HEK293 (cell line): ENCODE results near the gene MAGEF1.

Experiments
- CTCF ChIA-PET: fragments of 350-600 bp; formaldehyde crosslinking; extraction: SDS; loops from one replicate; lab custom pipeline; 2021; ENCODE audit warnings: antibody characterized with exemption; lab: Yijun Ruan, JAX
- POLR2A ChIA-PET: fragments of 300-600 bp; formaldehyde crosslinking; extraction: SDS; loops from one replicate; lab custom pipeline; 2020; ENCODE audit warnings: antibody characterized with exemption, inconsistent platforms; lab: Yijun Ruan, JAX
- H3K27ac ChIP-seq: fragments of 200-500 bp; sonication (Bioruptor generic); 2 replicates; pipeline ENCODE4 v1.5.1; 2014; ENCODE audit warnings: low read depth, low read length, control low read depth, inconsistent platforms; ENCODE audit errors: extremely low read depth
- H3K36me3 ChIP-seq, 2 experiments: fragments of 200-500 bp in 1 of 2; sonication (Bioruptor generic) in 1 of 2; 1 replicate in 1 of 2; 2 replicates in 1 of 2; pipeline ENCODE4 v1.5.1; 2014 to 2017; ENCODE audit warnings: inconsistent platforms in 2 of 2, low read length in 2 of 2; ENCODE audit not compliant: control insufficient read depth in 2 of 2, insufficient read depth in 1 of 2
- H3K4me1 ChIP-seq: fragments of 200-500 bp; sonication (Bioruptor generic); 2 replicates; pipeline ENCODE4 v1.5.1; 2014; ENCODE audit warnings: mild to moderate bottlenecking, low read length, inconsistent platforms; ENCODE audit not compliant: control insufficient read depth, insufficient read depth
- H3K4me3 ChIP-seq: 2 replicates; pipeline ENCODE4 v1.5.1; 2011; ENCODE audit warnings: low read depth, mild to moderate bottlenecking, control low read depth, low read length, moderate library complexity
- H3K9me3 ChIP-seq: fragments of 200-500 bp; sonication (Bioruptor generic); 2 replicates; pipeline ENCODE4 v1.5.1; 2014; ENCODE audit warnings: low read depth, low read length, inconsistent platforms; ENCODE audit not compliant: control insufficient read depth, insufficient read depth
- GFI1B ChIP-seq: fragments of 450-650 bp; formaldehyde crosslinking; IDR thresholded peaks from 2 replicates; pipeline ENCODE4 v1.5.1; 2016; ENCODE audit warnings: missing biosample characterization, missing genetic modification characterization
- GLI4 ChIP-seq: fragments of 450-650 bp; formaldehyde crosslinking; IDR thresholded peaks from 2 replicates; pipeline ENCODE4 v1.5.1; 2016; ENCODE audit warnings: missing biosample characterization, missing genetic modification characterization
- HOXD13 ChIP-seq: sonication (generic); formaldehyde crosslinking; IDR thresholded peaks from 2 replicates; pipeline ENCODE4 v1.8.0; 2022; ENCODE audit warnings: missing genetic modification reagents, borderline replicate concordance
- IKZF3 ChIP-seq: fragments of 450-650 bp; IDR thresholded peaks from 2 replicates; pipeline ENCODE4 v1.5.0; 2018; ENCODE audit warnings: missing biosample characterization, mild to moderate bottlenecking, missing genetic modification characterization, moderate library complexity
- PATZ1 ChIP-seq: fragments of 450-650 bp; formaldehyde crosslinking; IDR thresholded peaks from 2 replicates; pipeline ENCODE4 v1.5.1; 2016; ENCODE audit warnings: missing biosample characterization, missing genetic modification characterization
- PRDM10 ChIP-seq: fragments of 450-650 bp; formaldehyde crosslinking; IDR thresholded peaks from 2 replicates; pipeline ENCODE4 v1.5.1; 2016; ENCODE audit warnings: missing biosample characterization, missing genetic modification characterization
- RBAK ChIP-seq: fragments of 450-650 bp; formaldehyde crosslinking; IDR thresholded peaks from 2 replicates; pipeline ENCODE4 v1.5.1; 2016; ENCODE audit warnings: missing biosample characterization, missing genetic modification characterization
- SCRT1 ChIP-seq: fragments of 450-650 bp; formaldehyde crosslinking; IDR thresholded peaks from 2 replicates; pipeline ENCODE4 v1.5.1; 2016; ENCODE audit warnings: missing biosample characterization, missing genetic modification characterization, borderline replicate concordance
- TCF7L2 ChIP-seq: IDR thresholded peaks from 2 replicates; pipeline ENCODE4 v1.6.1; 2011; ENCODE audit warnings: low read depth, mild to moderate bottlenecking, inconsistent platforms, low read length, moderate library complexity, borderline replicate concordance
- ZBTB1 ChIP-seq: fragments of 450-650 bp; formaldehyde crosslinking; IDR thresholded peaks from 2 replicates; pipeline ENCODE4 v1.5.1; 2016; ENCODE audit warnings: missing biosample characterization, missing genetic modification characterization
- ZFP69B ChIP-seq: fragments of 450-650 bp; formaldehyde crosslinking; IDR thresholded peaks from 2 replicates; pipeline ENCODE4 v1.5.1; 2016; ENCODE audit warnings: missing biosample characterization, missing genetic modification characterization
- ZNF138 ChIP-seq: fragments of 450-650 bp; formaldehyde crosslinking; IDR thresholded peaks from 2 replicates; pipeline ENCODE4 v1.5.1; 2016; ENCODE audit warnings: missing biosample characterization, missing genetic modification characterization, borderline replicate concordance
- ZNF140 ChIP-seq: fragments of 450-650 bp; formaldehyde crosslinking; IDR thresholded peaks from 2 replicates; pipeline ENCODE4 v1.5.1; 2016; ENCODE audit warnings: missing biosample characterization, missing genetic modification characterization
- ZNF169 ChIP-seq: fragments of 450-650 bp; formaldehyde crosslinking; IDR thresholded peaks from 2 replicates; pipeline ENCODE4 v1.5.1; 2016; ENCODE audit warnings: missing biosample characterization, missing genetic modification characterization
- ZNF302 ChIP-seq: fragments of 450-650 bp; formaldehyde crosslinking; IDR thresholded peaks from 2 replicates; pipeline ENCODE4 v1.5.1; 2016; ENCODE audit warnings: missing biosample characterization, missing genetic modification characterization, low read depth
- ZNF335 ChIP-seq: fragments of 450-650 bp; formaldehyde crosslinking; conservative IDR thresholded peaks from 2 replicates; pipeline ENCODE4 v1.5.1; 2016; ENCODE audit warnings: missing biosample characterization, missing genetic modification characterization
- ZNF341 ChIP-seq: fragments of 450-650 bp; formaldehyde crosslinking; IDR thresholded peaks from 2 replicates; pipeline ENCODE4; 2016; ENCODE audit warnings: low read depth, missing biosample characterization, missing genetic modification characterization
- ZNF350 ChIP-seq: fragments of 450-650 bp; formaldehyde crosslinking; IDR thresholded peaks from 2 replicates; pipeline ENCODE4 v1.5.0; 2017; ENCODE audit warnings: missing biosample characterization, mild to moderate bottlenecking, missing genetic modification characterization
- ZNF394 ChIP-seq: fragments of 450-650 bp; formaldehyde crosslinking; IDR thresholded peaks from 2 replicates; pipeline ENCODE4 v1.5.1; 2016; ENCODE audit warnings: missing biosample characterization, missing genetic modification characterization, mild to moderate bottlenecking, moderate library complexity, borderline replicate concordance
- ZNF48 ChIP-seq: fragments of 450-650 bp; formaldehyde crosslinking; IDR thresholded peaks from 2 replicates; pipeline ENCODE4 v1.5.1; 2016; ENCODE audit warnings: missing biosample characterization, missing genetic modification characterization
- ZNF529 ChIP-seq: fragments of 450-650 bp; formaldehyde crosslinking; IDR thresholded peaks from 2 replicates; pipeline ENCODE4 v1.5.1; 2017; ENCODE audit warnings: missing genetic modification characterization, missing biosample characterization; ENCODE audit not compliant: insufficient replicate concordance
- ZNF560 ChIP-seq: fragments of 450-650 bp; formaldehyde crosslinking; IDR thresholded peaks from 2 replicates; pipeline ENCODE4 v1.5.1; 2017; ENCODE audit warnings: missing biosample characterization, missing genetic modification characterization, borderline replicate concordance
- ZNF692 ChIP-seq: fragments of 450-650 bp; formaldehyde crosslinking; IDR thresholded peaks from 2 replicates; pipeline ENCODE4 v1.5.1; 2016; ENCODE audit warnings: missing biosample characterization, missing genetic modification characterization
- ZNF701 ChIP-seq: fragments of 450-650 bp; formaldehyde crosslinking; IDR thresholded peaks from 2 replicates; pipeline ENCODE4 v1.5.1; 2016; ENCODE audit warnings: missing biosample characterization, missing genetic modification characterization
- ZNF776 ChIP-seq: fragments of 450-650 bp; formaldehyde crosslinking; IDR thresholded peaks from 2 replicates; pipeline ENCODE4 v1.5.0; 2017; ENCODE audit warnings: missing biosample characterization, missing genetic modification characterization, borderline replicate concordance
- ZSCAN16 ChIP-seq: fragments of 450-650 bp; formaldehyde crosslinking; IDR thresholded peaks from 2 replicates; pipeline ENCODE4 v1.5.1; 2016; ENCODE audit warnings: missing biosample characterization, missing genetic modification characterization
- ZSCAN5A ChIP-seq: fragments of 450-650 bp; formaldehyde crosslinking; IDR thresholded peaks from 2 replicates; pipeline ENCODE4 v1.5.1; 2016; ENCODE audit warnings: missing biosample characterization, missing genetic modification characterization

MAGEF1 gene

GRCh38 chr3:184690192-184690883, 21.5 kb downstream of the MAGEF1 start:
- Histone ChIP-seq H3K4me3 (no peak overlapping the region), H3K4me1 (peaks cover 3% of the 10 kb centered on the region; the same call in 1 of the 2 replicates), H3K27ac (no peak overlapping the region), H3K36me3 (no peaks in the 10 kb centered on the region), H3K9me3 (no peaks in the 10 kb centered on the region)
- no peak for TF ChIP-seq RBAK (tag by site-specific recombination)
- TF ChIP-seq GLI4 (tag by site-specific recombination): no peak
- TF ChIP-seq ZNF529 (tag by site-specific recombination): no peak
- no peak for TF ChIP-seq ZNF776 (tag by site-specific recombination)
- TF ChIP-seq PATZ1 (tag by site-specific recombination): no peak
- no peak for TF ChIP-seq ZNF169
- no peak for TF ChIP-seq TCF7L2
- no peak for TF ChIP-seq ZSCAN16 (tag by site-specific recombination)
- TF ChIP-seq ZNF341: no peak
- TF ChIP-seq ZNF138 (tag by site-specific recombination): no peak
- TF ChIP-seq ZFP69B (tag by site-specific recombination): no peak
- TF ChIP-seq ZNF302: no peak
- TF ChIP-seq HOXD13 (CRISPR knock-in tag): no peak
- TF ChIP-seq ZNF140 (tag by site-specific recombination): no peak
- no peak for TF ChIP-seq ZNF692 (tag by site-specific recombination)
- no peak for TF ChIP-seq IKZF3
- no peak for TF ChIP-seq ZNF701 (tag by site-specific recombination)
- TF ChIP-seq ZBTB1 (tag by site-specific recombination): no peak
- POLR2A ChIA-PET: no interaction called here
- CTCF ChIA-PET: no interaction called here

- ChIA-PET CTCF (interaction anchor here (0.9 kb wide), 1 partner anchor 106 kb away, joined by 4 read pairs; no protein-coding TSS in a partner anchor), POLR2A (no interaction called here)
- H3K4me3 ChIP-seq: no peak overlapping the region
- no peaks in the 10 kb centered on the region for H3K36me3 ChIP-seq
- H3K27ac ChIP-seq: no peak overlapping the region
- H3K9me3 ChIP-seq: no peaks in the 10 kb centered on the region
- H3K4me1 ChIP-seq: peaks cover 3% of the 10 kb centered on the region; the same call in 1 of the 2 replicates
- TF ChIP-seq ZSCAN5A (tag by site-specific recombination) (no peak), ZNF48 (tag by site-specific recombination) (no peak), GFI1B (tag by site-specific recombination) (no peak), ZNF394 (tag by site-specific recombination) (no peak), ZNF350 (tag by site-specific recombination) (no peak), PRDM10 (tag by site-specific recombination) (no peak), ZNF335 (no peak), SCRT1 (tag by site-specific recombination) (no peak), ZNF560 (tag by site-specific recombination) (no peak)
These were observed 23.0 kb downstream of the MAGEF1 start for GRCh38 chr3:184688882-184689271.
